Islet precursor cell (in vitro differentiated cells): Measurements from ENCODE around the gene GSTCD.
"Not testable (repeated sequence)": the region's sequence is repeated elsewhere in the genome, so short reads cannot be mapped to it uniquely, and the experiment has no call there.

Experiments
- DNase-seq: peaks from one replicate; pipeline ENCODE4 v3.0.0-alpha.2; 2018

The GSTCD gene

GRCh38 chr4:105719204-105719603, 10.6 kb downstream of the GSTCD start:
- no peak for DNase-seq

- no peak for DNase-seq
Observed at GRCh38 chr4:105725623-105726022, 17.0 kb downstream of the GSTCD start.

- DNase-seq: not testable (repeated sequence)
Observed at GRCh38 chr4:105729895-105730294, 21.3 kb downstream of the GSTCD start.

- not testable (repeated sequence) for DNase-seq
Observed at GRCh38 chr4:105735217-105735616, 26.6 kb downstream of the GSTCD start.

GRCh38 chr4:105741548-105741947, 33.0 kb downstream of the GSTCD start:
- DNase-seq: no peak

GRCh38 chr4:105748222-105748621, 39.6 kb downstream of the GSTCD start:
- no peak for DNase-seq

GRCh38 chr4:105751718-105752299, 43.2 kb downstream of the GSTCD start:
- DNase-seq: no peak

GRCh38 chr4:105753361-105753760, 44.8 kb downstream of the GSTCD start:
- no peak for DNase-seq

GRCh38 chr4:105755375-105755774, 46.8 kb downstream of the GSTCD start:
- DNase-seq: no peak

GRCh38 chr4:105758958-105759357, 50.4 kb downstream of the GSTCD start:
- DNase-seq: no peak

- DNase-seq: peak; percentile 89
Observed at GRCh38 chr4:105765690-105766407, 57.3 kb downstream of the GSTCD start.

GRCh38 chr4:105767579-105767978, 59.0 kb downstream of the GSTCD start:
- DNase-seq: no peak

GRCh38 chr4:105770524-105770923, 61.9 kb downstream of the GSTCD start:
- DNase-seq: not testable (repeated sequence)

- DNase-seq: not testable (repeated sequence)
Observed at GRCh38 chr4:105772065-105772464, 63.5 kb downstream of the GSTCD start.

GRCh38 chr4:105775760-105776415, 67.3 kb downstream of the GSTCD start:
- not testable (repeated sequence) for DNase-seq

GRCh38 chr4:105780176-105780575, 71.6 kb downstream of the GSTCD start:
- no peak for DNase-seq

- no peak for DNase-seq
Observed at GRCh38 chr4:105784761-105785160, 76.2 kb downstream of the GSTCD start.

- DNase-seq: no peak
Observed at GRCh38 chr4:105785792-105786191, 77.2 kb downstream of the GSTCD start.

GRCh38 chr4:105786748-105787147, 78.2 kb downstream of the GSTCD start:
- no peak for DNase-seq

- no peak for DNase-seq
Observed at GRCh38 chr4:105797225-105797624, 88.6 kb downstream of the GSTCD start.

- no peak for DNase-seq
Observed at GRCh38 chr4:105805501-105806120, 97.0 kb downstream of the GSTCD start.

GRCh38 chr4:105807496-105807895, 98.9 kb downstream of the GSTCD start:
- DNase-seq: no peak

- no peak for DNase-seq
Observed at GRCh38 chr4:105808030-105808749, 99.6 kb downstream of the GSTCD start.
